GM12872 (cell line): ENCODE data around the gene SPNS3.

Experiments used
- TF ChIP-seq, protein P1 (sequence below): IDR thresholded peaks from 3 replicates; pipeline ENCODE4 v1.5.1; 2011; ENCODE audit warnings: low read depth, mild to moderate bottlenecking, low read length, moderate library complexity; ENCODE audit not compliant: insufficient read depth

Gene SPNS3

DNA sequence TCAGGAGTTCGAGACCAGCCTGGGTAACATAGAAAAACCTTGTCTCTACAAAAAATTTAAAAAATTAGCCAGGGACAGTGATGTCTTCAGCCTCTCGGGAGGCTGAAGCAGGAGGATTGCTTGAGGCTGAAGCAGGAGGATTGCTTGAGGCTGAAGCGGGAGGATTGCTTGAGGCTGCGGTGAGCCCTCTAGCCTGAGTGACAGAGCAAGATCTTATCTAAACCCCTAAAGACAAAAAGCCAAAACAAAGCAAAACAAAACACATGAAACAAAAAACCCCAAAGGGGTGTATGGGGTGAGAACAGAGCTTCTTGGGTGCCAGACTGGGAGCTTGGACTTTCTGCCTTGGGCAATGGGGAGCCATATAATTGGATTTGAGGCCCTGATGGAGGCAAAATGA, 2.6 kb downstream of the SPNS3 start:
- TF ChIP-seq, protein P1, sequence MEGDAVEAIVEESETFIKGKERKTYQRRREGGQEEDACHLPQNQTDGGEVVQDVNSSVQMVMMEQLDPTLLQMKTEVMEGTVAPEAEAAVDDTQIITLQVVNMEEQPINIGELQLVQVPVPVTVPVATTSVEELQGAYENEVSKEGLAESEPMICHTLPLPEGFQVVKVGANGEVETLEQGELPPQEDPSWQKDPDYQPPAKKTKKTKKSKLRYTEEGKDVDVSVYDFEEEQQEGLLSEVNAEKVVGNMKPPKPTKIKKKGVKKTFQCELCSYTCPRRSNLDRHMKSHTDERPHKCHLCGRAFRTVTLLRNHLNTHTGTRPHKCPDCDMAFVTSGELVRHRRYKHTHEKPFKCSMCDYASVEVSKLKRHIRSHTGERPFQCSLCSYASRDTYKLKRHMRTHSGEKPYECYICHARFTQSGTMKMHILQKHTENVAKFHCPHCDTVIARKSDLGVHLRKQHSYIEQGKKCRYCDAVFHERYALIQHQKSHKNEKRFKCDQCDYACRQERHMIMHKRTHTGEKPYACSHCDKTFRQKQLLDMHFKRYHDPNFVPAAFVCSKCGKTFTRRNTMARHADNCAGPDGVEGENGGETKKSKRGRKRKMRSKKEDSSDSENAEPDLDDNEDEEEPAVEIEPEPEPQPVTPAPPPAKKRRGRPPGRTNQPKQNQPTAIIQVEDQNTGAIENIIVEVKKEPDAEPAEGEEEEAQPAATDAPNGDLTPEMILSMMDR = no peak

DNA sequence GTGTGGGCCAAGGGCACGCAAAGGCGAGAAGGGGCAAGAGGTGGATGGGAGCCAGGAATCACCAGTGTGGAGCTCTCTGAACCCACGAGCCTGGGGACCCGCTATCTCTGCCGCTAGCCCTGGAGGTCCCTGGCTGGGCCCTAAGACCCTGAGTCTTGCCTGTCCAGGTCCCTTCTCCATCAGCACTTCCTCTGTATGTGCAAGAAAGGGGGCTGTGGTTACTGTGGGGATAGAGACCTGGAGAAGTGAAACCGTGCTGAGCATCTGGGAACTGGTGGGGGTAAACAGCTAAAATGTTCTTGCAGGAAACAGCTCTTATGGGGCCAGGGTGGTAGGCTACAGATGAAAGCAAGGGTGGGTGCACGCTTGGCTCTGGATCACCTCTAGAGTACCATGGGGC, 3.1 kb downstream of the SPNS3 start:
- TF ChIP-seq, protein P1 = no peak

DNA sequence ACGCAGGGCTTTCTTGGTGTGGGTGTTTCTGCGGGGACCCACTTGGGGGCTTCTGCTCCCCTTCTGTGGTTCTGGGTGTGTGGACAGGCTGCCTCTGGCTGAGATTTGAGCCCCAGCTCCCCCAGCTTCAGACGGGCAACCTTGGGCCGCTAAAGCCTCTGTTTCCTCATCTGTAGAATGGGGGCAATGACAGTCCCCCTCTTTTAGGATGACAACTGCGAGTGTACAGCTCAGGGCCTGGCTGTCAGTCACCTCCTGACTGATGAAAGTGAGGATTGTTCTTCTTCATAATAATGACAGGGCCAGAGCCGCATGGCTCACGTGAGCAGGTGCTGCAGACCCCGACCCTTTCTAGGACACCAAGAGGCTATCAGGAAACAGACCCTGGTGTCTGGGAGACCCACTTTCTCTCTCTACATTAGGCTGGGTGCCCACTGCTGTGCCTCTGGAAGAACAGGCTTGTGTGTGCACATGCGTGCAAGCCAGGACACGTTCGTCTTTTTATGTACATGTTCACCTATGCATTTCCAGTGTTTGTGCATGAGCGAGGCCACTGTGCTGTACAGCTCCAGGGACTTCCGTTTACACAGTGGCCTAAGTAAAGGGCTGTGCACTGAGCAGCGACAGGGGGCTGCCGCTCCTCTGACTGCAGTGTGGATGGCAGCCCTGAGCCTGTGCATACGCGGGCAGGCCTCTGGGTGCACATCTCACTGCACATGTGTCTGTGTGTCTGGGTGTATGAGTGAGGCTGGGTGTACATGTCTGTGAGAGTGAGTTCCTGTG, 4.6 kb downstream of the SPNS3 start:
- TF ChIP-seq, protein P1 = no peak

DNA sequence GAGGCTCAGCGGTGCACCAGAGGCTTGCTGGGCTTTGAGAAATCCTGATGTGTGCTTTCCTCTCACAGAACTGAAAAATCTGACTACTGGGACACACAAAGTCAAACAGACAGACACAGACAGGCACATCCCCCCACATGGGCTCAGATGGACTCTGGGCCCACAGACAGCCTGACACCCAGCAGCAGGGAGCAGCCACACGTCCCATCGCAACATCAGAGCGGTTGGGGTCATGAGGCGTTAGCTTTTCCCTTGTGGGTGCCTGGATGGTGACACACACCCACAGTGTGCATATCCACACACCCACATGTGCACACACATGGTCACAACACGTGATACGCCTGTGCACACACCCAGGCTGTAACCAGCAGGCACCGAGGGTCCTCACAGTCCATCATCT, 6.3 kb downstream of the SPNS3 start:
- TF ChIP-seq, protein P1 = no peak

DNA sequence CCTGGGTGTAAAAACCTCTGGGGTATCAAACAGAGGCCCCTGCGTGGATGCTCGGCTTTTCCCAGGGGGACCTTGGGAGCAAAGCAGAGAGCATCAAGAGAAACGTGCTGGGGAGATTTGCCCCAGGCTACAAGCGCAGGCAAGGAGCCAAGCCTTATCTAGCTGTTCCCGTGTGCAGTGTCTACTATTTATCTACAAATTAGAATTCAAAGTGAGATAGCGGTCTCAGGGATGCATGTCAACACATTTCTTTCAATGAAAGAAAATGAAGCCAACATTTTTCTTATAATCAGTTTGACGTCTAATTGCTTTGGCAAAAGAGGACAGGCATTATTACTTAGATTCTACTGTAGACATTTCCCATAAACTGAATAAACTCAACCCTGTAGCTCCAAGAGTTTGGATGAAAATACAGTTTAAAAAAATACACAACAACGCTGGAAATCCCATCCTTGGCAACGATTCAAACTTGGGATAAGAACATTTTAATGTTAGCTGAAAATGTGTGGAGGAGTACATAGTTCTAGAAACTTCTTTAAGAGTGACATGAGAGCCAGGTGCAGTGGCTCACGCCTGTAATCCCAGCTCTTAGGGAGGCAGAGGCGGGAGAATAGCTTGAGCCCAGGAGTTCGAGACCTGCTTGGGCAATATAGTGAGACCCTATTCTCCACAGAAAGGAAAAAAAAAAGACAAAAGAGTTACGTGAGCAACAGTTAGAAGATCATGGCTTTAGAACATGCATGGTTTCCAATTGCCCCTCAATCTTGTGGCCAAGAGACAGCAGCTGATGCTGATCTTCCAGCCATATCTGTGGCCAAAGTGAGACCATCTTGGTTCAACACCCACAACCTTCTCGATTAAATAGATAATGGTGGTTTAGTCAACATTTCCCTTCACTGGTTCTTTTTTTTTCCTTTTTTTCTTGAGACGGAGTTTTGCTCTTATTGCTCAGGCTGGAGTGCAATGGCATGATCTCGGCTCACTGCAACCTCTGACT, 7.2 kb downstream of the SPNS3 start:
- TF ChIP-seq, protein P1 = no peak

DNA sequence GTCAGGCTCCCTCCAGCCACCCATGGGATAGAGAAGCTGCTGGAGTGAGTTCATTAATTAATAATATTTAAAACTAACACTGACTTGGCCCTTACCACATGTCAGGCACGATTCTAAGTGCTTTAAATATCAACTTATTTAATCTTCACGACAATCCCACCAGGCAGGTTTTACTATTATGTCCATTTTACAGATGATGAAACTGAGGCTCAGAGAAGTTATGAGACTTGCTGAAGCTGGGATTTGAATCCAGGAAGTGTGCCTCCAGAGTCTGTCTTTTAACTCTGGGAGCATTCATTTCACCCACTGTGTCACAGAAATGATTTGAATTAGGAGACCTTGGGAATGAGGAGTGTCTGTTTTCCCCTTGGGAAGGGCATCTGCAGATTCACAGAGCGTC, 8.8 kb downstream of the SPNS3 start:
- TF ChIP-seq, protein P1 = no peak

DNA sequence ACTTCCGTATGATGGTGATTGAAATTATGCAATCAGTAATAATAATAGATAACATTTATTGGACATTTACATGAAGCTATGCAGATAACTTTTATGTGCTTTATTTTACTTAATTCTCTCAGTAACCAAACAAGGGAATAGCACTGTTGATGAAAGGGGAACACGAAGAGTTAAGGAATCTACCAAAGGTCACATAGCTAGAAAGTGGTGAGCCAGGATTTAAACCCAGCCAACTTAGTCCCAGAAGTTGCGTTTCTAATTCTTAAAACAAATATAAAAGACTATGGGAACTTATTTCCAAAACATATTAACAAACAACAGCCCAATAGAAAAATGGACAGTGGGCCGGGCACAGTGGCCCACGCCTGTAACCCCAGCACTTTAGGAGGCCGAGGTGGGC, 9.7 kb downstream of the SPNS3 start:
- TF ChIP-seq, protein P1 = no peak
